ENCODE measurements around the gene PLEKHM1. TPM values are rescaled to one million over a fixed set of nuclear protein-coding genes. Genes with fewer than 3 reads are reported as not detected.
"Not testable (repeated sequence)": the region's sequence is repeated elsewhere in the genome, so short reads cannot be mapped to it uniquely, and the experiment has no call there.

PLEKHM1 gene
- polyA plus RNA-seq, 1 donor: 9.8 TPM

DNA sequence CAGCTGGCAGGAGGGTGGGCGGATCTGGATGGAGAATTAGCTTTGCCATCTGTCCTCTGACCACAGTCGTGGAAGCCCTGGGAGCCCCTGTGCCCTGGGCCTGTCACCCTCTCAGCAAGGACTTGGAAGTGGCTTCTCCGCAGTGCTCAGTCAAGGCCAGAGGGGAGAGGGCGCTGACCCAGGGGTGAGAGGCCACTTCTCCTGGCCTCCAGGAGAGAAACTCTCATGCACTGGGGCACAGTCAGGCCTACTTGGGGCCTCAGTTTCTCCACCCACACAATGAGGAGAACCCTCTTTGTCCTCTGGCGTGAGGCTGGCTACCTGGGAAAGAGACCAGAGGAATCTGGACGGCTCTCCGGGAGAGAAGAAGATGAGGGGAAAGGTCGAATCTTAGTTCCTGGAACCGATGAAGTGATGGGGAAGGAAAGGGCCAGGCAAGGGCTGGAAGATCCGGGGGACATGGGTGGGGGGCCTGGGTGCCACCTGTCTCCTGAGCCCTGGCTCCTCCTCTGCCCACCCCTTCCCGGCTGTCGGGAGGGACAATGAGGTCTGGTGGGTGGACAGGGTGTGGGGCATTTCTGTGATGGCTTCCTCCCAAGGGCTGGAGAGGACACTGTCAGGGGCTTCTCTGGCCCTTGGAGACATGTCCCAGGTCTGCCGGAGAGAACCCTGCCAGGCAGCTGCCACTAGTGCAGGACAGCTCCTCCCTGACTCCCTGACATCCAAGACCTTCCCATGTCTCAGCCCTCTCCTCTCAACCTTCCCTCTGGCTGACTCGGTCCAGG, 48.8 kb downstream of the PLEKHM1 start:
- no peak for DNase-seq (ENCODE audit: low read depth)

DNA sequence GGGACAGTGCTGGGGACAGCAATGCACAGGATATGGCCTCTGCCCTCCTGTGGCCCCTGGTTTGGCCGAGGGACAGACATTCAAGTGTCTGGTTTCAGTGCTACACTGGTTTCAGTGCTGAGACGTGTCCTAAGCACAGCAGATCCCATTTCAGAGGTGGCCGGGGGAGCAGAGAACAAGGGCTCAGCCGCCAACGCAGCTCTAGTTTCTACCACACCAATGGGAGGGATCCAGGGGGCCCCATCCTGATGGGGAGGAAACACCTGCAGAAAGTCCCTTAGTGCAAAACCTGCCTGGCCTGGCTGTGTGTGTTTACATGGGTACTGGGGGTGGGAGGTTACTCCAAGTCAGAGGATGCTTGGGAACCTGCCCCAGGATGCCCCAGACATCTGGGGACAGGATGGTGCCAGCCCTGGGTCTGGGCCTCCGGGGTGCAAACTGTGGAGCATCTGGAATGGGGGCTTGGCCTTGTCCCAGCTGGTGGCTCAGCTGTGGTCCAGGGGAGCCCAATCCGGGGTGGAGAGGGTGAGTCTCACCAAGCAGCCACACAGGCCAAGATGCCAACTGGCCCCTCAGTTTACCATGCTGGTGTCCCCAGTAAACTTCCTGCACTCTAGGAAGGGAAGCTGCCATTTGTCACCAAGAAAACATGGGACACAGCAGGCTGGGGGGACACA, 49.5 kb downstream of the PLEKHM1 start:
- not testable (repeated sequence) for DNase-seq (ENCODE audit: low read depth)

DNA sequence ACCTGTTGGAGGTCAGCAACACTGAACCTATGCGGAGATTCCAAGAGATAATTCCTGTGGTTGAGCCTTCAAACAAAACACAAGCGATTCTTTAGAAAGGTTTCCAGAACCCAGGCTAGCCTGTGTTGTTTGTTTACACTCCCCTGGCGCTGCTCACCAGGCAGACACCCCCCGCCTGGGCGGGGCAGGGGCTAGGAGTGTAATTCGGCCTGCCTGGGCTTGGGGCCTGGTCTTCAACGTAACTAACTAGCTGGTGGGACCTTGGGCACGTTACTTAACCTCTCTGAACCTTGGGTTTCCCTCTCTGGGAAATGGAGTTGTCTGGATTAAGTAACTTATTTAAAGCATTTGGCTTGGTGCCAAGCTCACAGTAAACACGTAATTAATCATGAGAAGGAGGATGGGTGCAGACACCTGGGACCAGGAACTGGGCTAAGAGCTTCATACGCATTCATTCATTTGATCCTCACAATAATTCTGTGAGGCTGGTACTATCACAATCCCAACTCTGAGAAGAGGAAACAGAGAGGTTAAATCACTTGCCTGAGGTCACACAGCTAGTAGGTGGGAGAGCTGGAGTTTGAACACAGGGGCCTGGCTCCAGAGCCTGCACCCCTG, 50.3 kb downstream of the PLEKHM1 start:
- DNase-seq (ENCODE audit: low read depth): no peak

DNA sequence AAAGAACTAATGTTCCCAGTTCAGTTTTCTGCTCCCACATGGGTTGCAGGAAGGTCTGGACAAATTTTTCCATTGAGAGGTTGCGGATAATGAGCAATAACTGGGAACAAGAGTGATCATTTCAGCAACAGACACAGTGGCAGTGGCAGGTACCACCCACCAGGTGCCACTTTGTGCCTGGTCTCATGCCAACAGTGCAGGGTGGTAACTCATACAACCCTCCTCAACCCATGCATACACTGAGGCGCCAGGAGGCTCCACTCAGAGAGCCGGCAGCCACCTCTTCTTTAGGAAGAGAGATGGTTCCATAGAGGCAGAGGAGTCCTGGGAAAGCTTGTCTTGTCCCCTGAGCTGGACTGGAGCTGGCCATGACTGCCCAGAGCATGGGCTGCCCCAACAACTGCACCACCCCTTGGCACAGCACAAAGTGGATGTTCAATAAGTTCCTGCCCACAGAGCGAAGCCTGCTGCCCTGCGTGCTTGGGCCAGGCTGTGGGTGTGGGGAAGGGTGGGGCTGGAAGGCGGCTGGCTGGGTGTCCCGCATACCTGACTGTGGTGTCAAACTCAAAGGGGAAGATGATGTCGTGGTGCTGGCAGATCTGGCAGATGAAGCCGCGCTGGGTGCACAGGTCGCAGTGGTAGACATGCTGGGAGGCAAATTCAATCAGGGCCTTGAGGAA, 51.5 kb downstream of the PLEKHM1 start:
- no peak for DNase-seq (ENCODE audit: low read depth)

DNA sequence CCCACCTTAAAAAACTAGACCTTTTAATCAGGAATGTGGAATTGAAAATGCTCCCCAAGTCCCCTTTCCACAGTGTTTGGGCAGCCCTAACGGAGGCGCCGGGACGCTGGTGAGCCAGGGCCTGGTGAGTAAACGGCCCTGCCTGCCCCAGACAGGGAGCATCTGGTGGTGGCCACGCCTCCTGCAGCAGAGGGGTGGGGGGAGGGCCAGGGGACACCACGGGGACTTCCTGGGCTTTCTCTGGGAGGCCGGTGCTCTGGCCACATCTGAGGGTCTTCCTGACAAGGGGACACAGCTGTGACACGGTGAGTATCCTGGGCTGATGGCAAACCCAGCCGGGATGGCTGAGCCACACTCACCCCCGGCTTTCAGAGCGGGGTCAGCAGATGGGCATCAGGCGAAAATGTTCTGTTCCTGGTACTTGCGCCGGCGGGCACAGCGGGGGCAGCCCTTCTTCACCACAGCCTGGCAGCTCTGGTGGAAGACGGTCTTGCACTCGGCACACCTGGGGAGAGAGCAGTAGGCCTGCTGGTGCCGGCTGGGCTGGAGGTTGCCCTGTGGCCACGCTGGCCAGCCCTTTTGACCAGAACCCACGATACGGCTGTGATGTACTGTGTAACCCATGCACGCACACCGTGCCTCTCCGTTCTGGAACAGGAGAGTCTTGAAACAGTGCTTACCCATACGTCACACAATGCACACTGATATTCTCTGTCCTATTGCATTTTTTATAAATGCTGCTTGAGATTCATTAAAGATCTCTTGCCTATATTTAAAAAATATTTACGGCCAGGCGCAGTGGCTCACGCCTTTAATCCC, 52.8 kb downstream of the PLEKHM1 start:
- DNase-seq (ENCODE audit: low read depth): no peak

DNA sequence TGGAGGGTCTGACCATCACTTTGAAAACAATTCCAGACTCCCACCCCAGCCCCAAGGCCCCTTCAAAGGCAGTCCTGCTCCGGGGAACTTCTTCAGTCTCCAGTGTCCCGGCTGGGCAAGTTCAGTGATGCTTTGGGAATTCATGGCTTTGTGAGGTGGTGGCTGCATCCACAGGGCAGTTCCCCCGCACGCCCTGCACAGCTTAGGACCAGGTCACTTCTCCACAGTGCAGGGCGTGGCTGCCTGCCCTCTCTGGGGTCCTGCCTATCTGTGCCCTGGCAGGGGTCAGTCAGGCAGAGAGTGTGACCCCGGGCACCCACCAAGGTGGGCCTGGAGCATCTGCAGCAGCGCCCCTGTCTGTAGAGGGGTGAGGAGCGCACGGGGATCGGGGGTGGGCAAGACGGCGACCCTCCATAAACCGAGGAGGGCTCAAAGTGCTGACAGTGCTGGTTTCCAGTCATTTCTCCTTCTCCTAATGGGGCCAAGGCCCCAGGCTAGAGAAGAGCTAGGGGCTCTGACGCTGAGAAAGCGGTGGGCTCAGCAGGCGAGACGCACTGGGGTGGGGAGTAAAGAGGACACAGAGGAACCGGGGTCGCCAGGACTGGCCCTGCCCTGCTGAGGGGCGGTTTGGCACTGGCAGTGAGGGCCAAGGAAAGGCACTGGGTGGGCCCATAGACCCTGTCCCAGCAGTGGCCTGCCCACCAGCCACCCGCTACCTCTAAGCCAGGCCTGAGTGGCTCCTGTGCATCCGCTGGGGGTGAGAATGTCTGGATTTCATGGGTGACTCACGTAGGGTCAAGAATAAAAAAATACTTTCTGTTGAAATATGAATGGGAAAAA, 53.7 kb downstream of the PLEKHM1 start:
- no peak for DNase-seq (ENCODE audit: low read depth)

DNA sequence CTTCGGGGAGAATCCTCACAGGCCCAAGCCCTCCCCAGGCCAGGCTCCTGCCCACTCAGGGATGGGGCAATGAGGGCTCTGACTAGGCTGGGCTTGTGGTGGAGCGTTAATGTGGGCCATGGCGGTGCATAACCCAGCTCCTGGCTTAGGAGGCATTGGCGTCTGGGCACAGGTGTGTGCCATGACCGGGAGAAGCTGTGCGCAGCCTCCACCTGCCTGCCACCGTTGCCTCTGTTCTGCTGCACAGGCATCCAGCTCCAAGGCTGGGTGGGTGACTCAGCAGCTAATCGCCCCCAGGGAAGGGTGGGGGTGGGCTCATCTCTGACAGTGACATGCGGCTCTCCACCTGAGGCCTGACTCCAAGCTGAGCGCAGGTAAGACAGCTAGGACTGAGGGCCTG, 54.4 kb downstream of the PLEKHM1 start:
- DNase-seq (ENCODE audit: low read depth): no peak

DNA sequence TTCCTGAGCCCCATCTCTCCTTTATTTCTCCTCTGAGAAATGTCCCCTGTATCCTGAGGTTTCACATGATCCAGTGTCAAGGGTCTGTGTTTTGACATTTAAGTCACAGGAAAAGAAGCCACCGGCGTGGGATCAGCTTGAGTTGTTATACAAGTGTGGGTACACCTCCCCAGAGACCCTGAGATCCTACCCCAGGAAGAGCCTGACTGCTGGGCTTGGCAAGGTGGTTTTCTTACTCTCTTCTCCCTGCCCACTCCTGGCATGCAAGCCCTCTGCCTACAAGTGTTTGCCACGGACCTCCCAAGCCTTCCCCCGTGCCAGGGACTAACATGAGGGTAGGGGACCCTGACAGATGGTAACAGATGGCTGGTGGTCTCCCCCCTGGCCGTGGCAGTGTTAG, 55.0 kb downstream of the PLEKHM1 start:
- DNase-seq (ENCODE audit: low read depth): no peak

DNA sequence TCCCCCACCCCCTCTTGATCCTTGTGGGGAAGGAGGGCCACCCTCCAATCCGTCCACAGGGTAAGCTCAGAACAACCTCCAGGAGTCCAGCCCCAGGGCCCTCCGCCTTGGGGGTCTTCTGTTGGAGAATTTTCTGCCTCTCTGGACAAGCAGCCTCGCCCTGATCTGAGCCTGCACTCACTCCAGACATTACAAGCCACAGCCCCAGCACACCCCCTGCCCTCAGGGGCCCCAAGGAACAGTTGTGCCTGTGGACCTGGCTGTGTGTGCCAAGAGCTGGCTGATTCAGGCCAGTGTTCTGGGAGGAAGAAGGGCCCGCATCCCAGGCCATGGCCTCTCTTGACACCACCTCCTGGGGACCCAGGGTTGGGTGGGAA, 57.4 kb downstream of the PLEKHM1 start:
- no peak for DNase-seq (ENCODE audit: low read depth)

DNA sequence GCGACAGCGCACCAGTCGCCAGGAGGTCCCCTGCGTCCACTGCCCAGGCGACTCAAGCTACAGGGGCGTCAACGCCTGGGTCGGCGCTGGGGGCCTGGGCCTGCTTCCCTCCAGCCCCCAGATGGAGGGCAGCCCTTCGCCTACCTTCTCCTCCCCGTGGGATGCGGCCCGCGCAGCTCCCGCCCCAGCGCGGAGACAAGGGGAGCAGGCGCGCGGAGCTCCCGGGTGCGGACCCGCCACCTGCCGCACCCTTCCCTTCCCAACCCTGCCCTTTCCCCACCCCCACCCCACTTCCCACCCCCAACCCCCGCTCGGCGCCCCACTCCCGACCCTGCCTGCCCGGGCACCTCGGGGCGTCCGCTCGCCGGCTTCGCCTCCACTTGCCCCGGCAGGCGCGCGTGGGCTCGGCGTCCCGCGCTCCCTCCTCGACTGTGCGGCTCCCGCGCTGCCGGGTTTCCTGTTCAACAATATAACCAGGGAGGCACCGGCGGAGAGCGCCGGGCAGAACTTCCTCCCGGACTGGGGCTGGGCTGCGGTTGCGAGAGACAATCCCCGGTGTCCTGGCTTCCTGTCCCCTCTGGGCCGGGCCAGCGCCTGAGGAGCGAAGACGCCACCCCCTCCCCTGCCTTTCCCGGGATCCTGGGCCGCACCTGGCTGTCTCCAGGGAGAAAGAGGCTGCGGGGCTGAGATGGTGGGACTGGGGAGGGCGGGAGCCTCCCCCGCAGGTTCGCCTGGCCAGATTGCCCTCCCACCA, 57.9 kb downstream of the PLEKHM1 start, which contains the start of gene ARHGAP27:
TSS of gene ARHGAP27 (minus strand) at position 466 of the 754 bp plus-strand sequence. CDS start 2,591 bp downstream, outside the sequence.
- DNase-seq (ENCODE audit: low read depth): no peak

DNA sequence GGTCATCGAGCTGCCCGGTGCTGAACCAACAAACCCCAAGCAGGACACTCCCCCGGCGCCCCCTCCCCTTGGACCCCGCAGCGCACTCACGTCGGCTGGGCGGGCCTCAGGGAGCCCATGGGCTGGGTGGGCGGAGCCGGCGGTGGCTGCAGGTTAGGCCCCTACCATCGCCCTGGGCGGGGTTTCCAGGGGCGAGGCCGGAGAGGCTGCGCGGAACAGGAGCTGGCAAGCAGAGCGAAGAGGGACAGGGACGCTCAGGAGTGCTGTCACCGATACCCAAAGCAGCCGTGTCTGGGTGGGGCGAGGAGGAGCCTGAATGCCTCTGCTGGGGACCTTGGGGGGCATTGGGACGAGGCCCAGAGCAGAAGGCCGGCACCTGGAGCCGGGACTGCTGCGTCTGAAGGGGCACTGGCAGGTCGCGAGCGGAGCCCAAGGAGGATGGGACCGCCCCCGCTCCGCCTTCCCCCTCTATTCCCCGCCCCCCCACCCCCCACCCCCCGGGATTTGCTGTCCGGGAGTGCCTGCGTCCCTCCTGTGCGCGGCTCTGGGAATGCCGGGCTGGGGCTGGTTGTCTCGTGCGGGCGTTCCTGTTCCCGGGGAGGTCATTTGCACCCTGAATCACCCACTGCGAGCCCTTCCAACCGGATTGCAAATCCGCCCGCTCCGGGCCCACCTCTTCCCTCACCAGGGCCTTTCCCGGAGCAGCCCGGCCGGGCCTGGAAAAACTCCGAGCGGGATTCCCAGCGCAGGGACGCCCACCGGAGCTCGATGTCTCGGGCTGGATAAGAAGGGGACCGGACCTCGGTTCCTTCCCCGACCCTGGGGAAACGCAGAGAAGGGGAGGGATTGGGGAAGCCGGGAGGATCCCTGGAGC, 58.8 kb downstream of the PLEKHM1 start:
- no peak for DNase-seq (ENCODE audit: low read depth)

DNA sequence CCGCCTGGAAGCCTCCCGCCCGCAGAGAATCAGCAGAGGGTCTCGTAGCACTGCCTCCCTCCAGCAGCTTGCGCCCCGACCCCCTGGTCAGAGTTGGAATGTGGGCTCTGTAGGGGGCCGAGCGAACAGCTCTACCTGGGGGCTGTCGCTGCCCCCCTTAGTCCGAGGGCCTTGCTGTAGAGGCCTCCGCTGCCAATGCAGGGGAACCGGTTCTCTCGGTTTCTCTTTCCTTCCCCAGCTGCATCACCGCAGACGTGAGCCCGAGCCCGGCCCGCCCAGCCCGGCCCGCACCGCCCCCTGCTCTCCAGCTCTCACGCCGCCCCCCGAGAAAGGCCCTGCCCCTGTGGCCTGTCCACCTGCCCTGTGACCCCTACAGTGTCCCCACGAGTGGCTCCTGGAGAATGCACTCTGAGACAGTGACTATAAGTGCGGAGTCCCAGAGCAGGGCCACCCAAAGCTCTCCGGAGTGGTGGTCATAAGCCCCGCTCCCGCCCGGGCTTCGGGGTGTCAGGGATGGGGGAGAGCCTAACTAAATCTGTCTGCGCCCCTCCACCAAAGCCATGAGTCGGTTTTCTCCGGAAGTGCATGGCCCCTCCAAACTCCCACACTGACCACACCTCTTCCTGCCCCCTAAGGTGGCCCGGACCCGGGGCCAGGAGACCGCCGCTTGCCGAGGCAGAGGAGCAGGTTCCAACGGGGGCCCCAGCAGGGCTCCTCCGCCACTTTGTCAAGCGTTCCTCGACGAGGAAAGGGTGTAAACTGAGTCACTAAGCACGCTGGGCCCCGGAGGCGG, 59.6 kb downstream of the PLEKHM1 start:
- no peak for DNase-seq (ENCODE audit: low read depth)

DNA sequence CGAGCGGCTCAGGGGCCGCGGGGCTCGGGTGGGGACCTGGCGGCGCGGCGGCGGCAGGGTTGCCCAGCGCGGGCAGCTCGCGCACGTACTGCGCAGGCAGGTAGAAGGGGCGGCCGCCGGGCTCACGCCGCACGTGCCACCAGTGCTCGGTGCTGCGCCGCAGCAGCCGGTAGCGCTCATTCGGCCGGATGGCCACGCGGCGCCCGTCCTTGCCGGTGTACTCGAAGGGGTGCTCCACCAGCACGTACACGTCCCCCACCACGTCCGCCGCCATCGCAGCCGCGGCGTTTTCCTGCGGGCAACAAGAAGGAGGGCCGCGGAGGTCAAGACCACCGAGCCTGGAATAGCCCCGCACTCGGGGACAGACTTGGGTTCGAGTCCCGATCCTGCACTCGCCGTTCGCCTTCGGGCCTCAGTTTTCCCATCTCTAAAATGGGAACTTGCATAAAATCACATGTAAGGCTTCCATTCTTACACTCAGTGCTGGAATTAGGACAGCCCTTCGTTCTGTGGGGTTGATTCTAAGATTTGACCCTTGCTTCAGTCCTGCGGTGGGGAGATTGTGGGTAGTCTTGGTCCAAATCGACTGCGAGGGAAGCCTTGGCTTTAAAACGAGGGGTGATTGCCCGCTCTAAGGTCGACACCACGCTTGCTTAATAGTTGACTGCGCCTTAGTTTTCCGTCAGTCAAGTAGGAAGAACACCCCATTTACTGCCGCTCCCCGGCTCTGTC, 60.3 kb downstream of the PLEKHM1 start:
- no peak for DNase-seq (ENCODE audit: low read depth)

DNA sequence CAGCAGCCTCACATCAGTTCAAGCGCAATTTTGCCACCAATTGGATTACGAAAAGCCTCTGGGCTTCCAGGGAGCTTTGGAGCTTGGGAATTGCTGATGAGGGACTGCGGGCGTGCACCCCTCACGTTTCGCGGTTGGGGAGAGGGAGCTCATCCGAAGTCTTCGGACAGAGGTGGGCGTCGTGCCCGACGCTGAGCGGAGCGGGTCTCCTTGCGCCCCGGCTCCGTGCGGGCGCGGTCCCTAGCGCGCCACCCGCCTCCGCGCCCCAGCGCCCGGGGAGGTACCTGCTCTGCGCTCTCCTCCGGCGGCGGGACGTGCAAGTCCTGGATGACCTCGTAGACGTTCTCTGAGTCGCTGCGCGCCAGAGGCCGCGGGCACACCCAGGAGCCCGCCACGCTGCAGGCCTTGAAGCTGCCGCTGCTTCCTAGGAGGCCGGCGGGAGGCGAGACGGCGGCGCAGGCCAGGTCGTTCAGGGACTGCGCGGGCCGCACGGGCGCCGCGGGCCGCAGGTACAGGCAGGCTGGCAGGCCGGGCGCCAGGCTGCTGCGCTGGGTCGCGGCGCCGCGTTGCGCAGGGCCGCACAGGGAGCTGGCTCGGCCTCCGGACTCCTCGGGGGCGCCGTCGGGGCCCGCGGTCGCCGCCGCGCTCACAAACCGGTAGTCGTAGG, 61.0 kb downstream of the PLEKHM1 start:
- DNase-seq (ENCODE audit: low read depth): no peak

DNA sequence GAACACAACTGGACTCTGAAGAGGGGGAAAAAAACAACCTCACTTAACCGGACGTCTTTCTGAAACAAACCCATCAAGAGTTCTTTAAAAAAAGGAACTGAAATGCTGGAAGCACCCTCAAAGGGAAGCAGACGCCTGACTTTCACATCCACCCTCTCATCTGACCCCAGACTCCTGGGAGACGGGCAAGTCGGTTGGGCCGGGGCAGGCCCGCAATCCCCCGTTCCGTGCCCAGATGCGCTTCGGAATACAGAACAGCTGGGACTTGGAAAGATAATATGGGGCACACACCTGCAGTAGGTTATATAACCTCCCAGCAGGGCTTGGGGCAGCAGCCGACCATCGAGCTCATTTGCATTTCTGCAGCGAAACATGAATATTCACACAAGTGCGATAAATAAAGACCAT, 61.6 kb downstream of the PLEKHM1 start:
- no peak for DNase-seq (ENCODE audit: low read depth)

DNA sequence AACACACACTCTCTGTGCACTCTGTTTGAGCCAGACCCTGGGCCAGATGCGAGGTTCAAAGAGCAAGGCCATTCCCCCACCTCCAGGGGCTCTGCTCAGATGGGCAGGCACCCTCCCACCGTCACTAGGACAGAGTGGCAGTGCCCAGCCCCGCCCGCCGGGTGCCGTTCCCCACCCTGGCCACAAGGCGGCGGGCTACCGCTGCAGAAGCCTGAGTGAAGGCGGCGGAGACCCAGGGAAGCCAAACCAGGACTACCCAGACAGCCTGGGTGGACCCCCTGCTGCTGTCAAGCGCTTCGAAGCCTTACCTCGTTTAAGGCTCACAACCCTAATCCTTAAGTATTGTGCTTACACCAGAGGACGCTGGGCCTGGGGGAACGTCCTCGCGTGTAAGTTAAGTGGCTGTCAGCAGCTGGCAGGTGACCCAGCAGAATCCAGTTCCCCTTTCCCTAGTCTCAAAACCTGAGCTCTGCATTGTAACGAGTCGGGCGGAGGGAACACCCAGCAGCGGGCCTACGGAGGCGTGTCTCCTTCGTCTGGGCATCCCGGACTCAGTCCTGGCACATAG, 62.4 kb downstream of the PLEKHM1 start:
- no peak for DNase-seq (ENCODE audit: low read depth)
